ENCODE data around the gene C10orf67.

Gene C10orf67

DNA sequence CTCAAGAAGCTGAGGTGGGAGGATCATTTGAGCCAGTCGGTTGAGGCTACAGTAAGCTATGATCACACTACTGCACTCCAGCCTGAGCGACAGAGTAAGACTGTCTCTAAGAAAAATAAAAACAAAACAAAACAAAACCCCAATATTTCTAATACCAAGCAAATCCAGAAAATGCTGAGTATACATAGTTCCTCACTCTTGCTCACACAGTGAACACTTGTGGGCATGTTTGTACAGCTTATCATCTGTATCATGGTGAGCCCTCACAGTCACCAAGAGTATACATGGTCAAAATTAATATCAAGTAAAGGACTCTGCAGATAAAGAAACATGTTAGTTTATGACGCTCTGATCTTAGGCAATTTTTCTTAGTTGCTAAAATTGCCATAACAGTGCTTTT, 41.5 kb upstream of the C10orf67 start:
- no peak overlapping the region for H3K27ac ChIP-seq (replicated peaks)
- DNase-seq (ENCODE audit: low read depth in 1 of 2, low spot score in 1 of 2) = no peak
- no peaks in the 10 kb centered on the region for H3K27me3 ChIP-seq (ENCODE audit: insufficient read depth, poor library complexity, severe bottlenecking)
- TF ChIP-seq GABPA (IDR thresholded peaks at IDR 0.05; ENCODE audit: low read depth) (no peak), SPI1 (IDR thresholded peaks at IDR 0.05; ENCODE audit: borderline replicate concordance, low read depth) (no peak), POLR2AphosphoS5 (IDR thresholded peaks at IDR 0.05; ENCODE audit: low read depth) (no peak), CTCF (IDR thresholded peaks at IDR 0.05; ENCODE audit: insufficient read depth, low read length) (no peak), REST (IDR thresholded peaks at IDR 0.05; ENCODE audit: insufficient replicate concordance, low read depth) (no peak)
- H3K4me3 ChIP-seq (replicated peaks; ENCODE audit: insufficient read depth, low read length) = no peak overlapping the region

DNA sequence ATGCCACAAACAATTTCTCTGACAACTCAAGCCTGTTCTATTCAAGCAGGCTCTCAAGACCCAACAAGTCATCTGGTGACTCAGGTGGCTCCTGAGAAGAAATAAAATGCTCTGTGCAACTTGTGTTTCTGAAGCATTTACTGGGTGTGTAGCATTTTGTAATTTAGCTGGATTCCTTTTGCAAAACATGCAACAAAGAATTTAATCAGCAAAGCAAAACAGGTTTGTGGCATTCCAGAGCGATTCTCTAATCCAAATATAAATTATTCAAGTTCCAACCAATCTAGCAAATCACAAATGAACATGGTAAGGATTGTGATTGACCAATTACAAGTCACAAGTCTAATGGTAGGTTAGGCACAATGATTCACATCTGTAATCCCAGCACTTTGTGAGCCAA, 39.8 kb upstream of the C10orf67 start:
- no peak for DNase-seq (ENCODE audit: low read depth in 1 of 2, low spot score in 1 of 2)
- TF ChIP-seq POLR2AphosphoS5 (IDR thresholded peaks at IDR 0.05; ENCODE audit: low read depth) (no peak), SPI1 (IDR thresholded peaks at IDR 0.05; ENCODE audit: borderline replicate concordance, low read depth) (no peak), REST (IDR thresholded peaks at IDR 0.05; ENCODE audit: insufficient replicate concordance, low read depth) (no peak), GABPA (IDR thresholded peaks at IDR 0.05; ENCODE audit: low read depth) (no peak), CTCF (IDR thresholded peaks at IDR 0.05; ENCODE audit: insufficient read depth, low read length) (no peak)
- H3K27me3 ChIP-seq (ENCODE audit: insufficient read depth, poor library complexity, severe bottlenecking) = no peaks in the 10 kb centered on the region
- no peak overlapping the region for H3K4me3 ChIP-seq (replicated peaks; ENCODE audit: insufficient read depth, low read length)
- H3K27ac ChIP-seq (replicated peaks) = no peak overlapping the region

DNA sequence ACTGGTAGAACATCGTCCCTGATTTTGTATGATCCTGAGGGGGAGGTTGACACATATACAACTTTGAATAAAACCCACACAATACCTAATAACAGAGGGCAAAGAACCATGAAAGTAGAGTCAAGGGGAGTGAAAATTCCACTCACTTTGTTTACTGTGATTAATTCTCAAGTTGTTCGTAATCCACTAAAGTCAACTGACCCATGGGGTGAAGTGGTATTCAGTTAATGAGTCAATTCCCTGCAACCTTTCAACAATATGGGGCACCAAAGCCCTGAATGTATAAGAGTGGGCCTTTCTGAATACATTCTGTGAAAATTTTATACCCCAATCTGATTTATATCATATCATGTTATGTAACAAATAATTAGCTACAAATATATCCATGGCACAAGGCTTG, 39.0 kb upstream of the C10orf67 start:
- H3K27me3 ChIP-seq (ENCODE audit: insufficient read depth, poor library complexity, severe bottlenecking) = no peaks in the 10 kb centered on the region
- DNase-seq (ENCODE audit: low read depth in 1 of 2, low spot score in 1 of 2) = no peak
- H3K27ac ChIP-seq (replicated peaks) = no peak overlapping the region
- no peak overlapping the region for H3K4me3 ChIP-seq (replicated peaks; ENCODE audit: insufficient read depth, low read length)
- TF ChIP-seq SPI1 (IDR thresholded peaks at IDR 0.05; ENCODE audit: borderline replicate concordance, low read depth) (no peak), CTCF (IDR thresholded peaks at IDR 0.05; ENCODE audit: insufficient read depth, low read length) (no peak), REST (IDR thresholded peaks at IDR 0.05; ENCODE audit: insufficient replicate concordance, low read depth) (no peak), POLR2AphosphoS5 (IDR thresholded peaks at IDR 0.05; ENCODE audit: low read depth) (no peak), GABPA (IDR thresholded peaks at IDR 0.05; ENCODE audit: low read depth) (no peak)

Measured in HL-60 (cell line).